Central memory CD8-positive, alpha-beta T cell (primary cell): ENCODE data around the gene GNAI1.

Source experiments
- ATAC-seq: fragments of 150-1000 bp; cut with Tn5 transposase; replicated peaks from 2 replicates; pipeline ENCODE4 v1.10.0; 2022; ENCODE audit warnings: mild to moderate bottlenecking, moderate FRiP score, moderate number of reproducible peaks; ENCODE audit not compliant: poor library complexity, severe bottlenecking; ENCODE audit errors: extremely low read depth
- DNase-seq, 2 donors: peaks; one replicate each; pipeline ENCODE4 v3.0.0; 2021; ENCODE audit warnings: low spot score in 2 of 2
- H3K27ac Mint-ChIP-seq: one replicate; pipeline ENCODE4 v1.8.0; 2022; ENCODE audit warnings: low read depth, mild to moderate bottlenecking, moderate library complexity, mixed read lengths
- H3K27me3 Mint-ChIP-seq: one replicate; pipeline ENCODE4 v1.8.0; 2022; ENCODE audit warnings: mixed read lengths
- H3K36me3 Mint-ChIP-seq: one replicate; pipeline ENCODE4 v1.8.0; 2022; ENCODE audit warnings: mild to moderate bottlenecking, moderate library complexity, mixed read lengths; ENCODE audit not compliant: insufficient read depth
- H3K4me1 Mint-ChIP-seq: one replicate; pipeline ENCODE4 v1.8.0; 2022; ENCODE audit warnings: mixed read lengths
- H3K4me3 Mint-ChIP-seq: one replicate; pipeline ENCODE4 v1.8.0; 2022; ENCODE audit warnings: mild to moderate bottlenecking, moderate library complexity, mixed read lengths
- H3K9me3 Mint-ChIP-seq: one replicate; pipeline ENCODE4 v1.8.0; 2022; ENCODE audit warnings: mixed read lengths

Gene GNAI1

GRCh38 chr7:80183351-80183750 lies 48.7 kb downstream of the GNAI1 start:
- peaks cover 2% of the 10 kb centered on the region for H3K36me3 Mint-ChIP-seq
- no peak for DNase-seq
- H3K4me3 Mint-ChIP-seq: no peak overlapping the region
- peaks cover 26% of the 10 kb centered on the region for H3K9me3 Mint-ChIP-seq
- H3K27me3 Mint-ChIP-seq: no peaks in the 10 kb centered on the region
- H3K27ac Mint-ChIP-seq: no peak overlapping the region
- ATAC-seq: no peak
- H3K4me1 Mint-ChIP-seq: no peaks in the 10 kb centered on the region

- ATAC-seq (no peak), DNase-seq (no peak)
- no peak overlapping the region for H3K27ac Mint-ChIP-seq
- H3K9me3 Mint-ChIP-seq: peaks cover 33% of the 10 kb centered on the region
- H3K4me3 Mint-ChIP-seq: no peak overlapping the region
- no peaks in the 10 kb centered on the region for H3K27me3 Mint-ChIP-seq
- H3K36me3 Mint-ChIP-seq: peaks cover 2% of the 10 kb centered on the region
- no peaks in the 10 kb centered on the region for H3K4me1 Mint-ChIP-seq
Observed at GRCh38 chr7:80183900-80184685, 49.5 kb downstream of the GNAI1 start.

GRCh38 chr7:80184693-80185092 lies 50.1 kb downstream of the GNAI1 start:
- DNase-seq (no peak), ATAC-seq (no peak)
- H3K36me3 Mint-ChIP-seq: peaks cover 2% of the 10 kb centered on the region

GRCh38 chr7:80185571-80185970 lies 50.9 kb downstream of the GNAI1 start:
- no peak overlapping the region for H3K27ac Mint-ChIP-seq
- H3K36me3 Mint-ChIP-seq: peaks cover 2% of the 10 kb centered on the region
- ATAC-seq (no peak), DNase-seq (no peak)
- H3K27me3 Mint-ChIP-seq: no peaks in the 10 kb centered on the region
- H3K4me3 Mint-ChIP-seq: no peak overlapping the region
- H3K9me3 Mint-ChIP-seq: peaks cover 35% of the 10 kb centered on the region
- no peaks in the 10 kb centered on the region for H3K4me1 Mint-ChIP-seq

More at GRCh38 chr7:80184693-80185092, 50.1 kb downstream of the GNAI1 start:
- Mint-ChIP-seq H3K4me3 (no peak overlapping the region), H3K27me3 (no peaks in the 10 kb centered on the region), H3K27ac (no peak overlapping the region), H3K4me1 (no peaks in the 10 kb centered on the region), H3K9me3 (peaks cover 35% of the 10 kb centered on the region)

- no peak overlapping the region for H3K27ac Mint-ChIP-seq
- no peaks in the 10 kb centered on the region for H3K27me3 Mint-ChIP-seq
- H3K4me3 Mint-ChIP-seq: no peak overlapping the region
- DNase-seq (no peak), ATAC-seq (no peak)
- H3K9me3 Mint-ChIP-seq: peaks cover 40% of the 10 kb centered on the region
- H3K36me3 Mint-ChIP-seq: peaks cover 2% of the 10 kb centered on the region
- no peaks in the 10 kb centered on the region for H3K4me1 Mint-ChIP-seq
Observed at GRCh38 chr7:80186721-80187120, 52.1 kb downstream of the GNAI1 start.

GRCh38 chr7:80187279-80187678 lies 52.6 kb downstream of the GNAI1 start:
- Mint-ChIP-seq H3K4me1 (no peaks in the 10 kb centered on the region), H3K9me3 (peaks cover 40% of the 10 kb centered on the region), H3K27ac (no peak overlapping the region), H3K27me3 (no peaks in the 10 kb centered on the region), H3K4me3 (no peak overlapping the region), H3K36me3 (peaks cover 2% of the 10 kb centered on the region)
- ATAC-seq (no peak), DNase-seq (no peak)

- Mint-ChIP-seq H3K4me1 (no peaks in the 10 kb centered on the region), H3K4me3 (no peak overlapping the region), H3K9me3 (peaks cover 40% of the 10 kb centered on the region), H3K27me3 (no peaks in the 10 kb centered on the region), H3K36me3 (peaks cover 2% of the 10 kb centered on the region), H3K27ac (no peak overlapping the region)
- ATAC-seq (no peak), DNase-seq (no peak)
Observed at GRCh38 chr7:80187727-80188126, 53.1 kb downstream of the GNAI1 start.

GRCh38 chr7:80189638-80190037 lies 55.0 kb downstream of the GNAI1 start:
- Mint-ChIP-seq H3K4me3 (no peak overlapping the region), H3K9me3 (peaks cover 38% of the 10 kb centered on the region), H3K27me3 (no peaks in the 10 kb centered on the region), H3K27ac (no peak overlapping the region), H3K4me1 (no peaks in the 10 kb centered on the region), H3K36me3 (peaks cover under 1% of the 10 kb centered on the region)
- ATAC-seq (no peak), DNase-seq (no peak)

- Mint-ChIP-seq H3K27me3 (no peaks in the 10 kb centered on the region), H3K4me3 (no peak overlapping the region), H3K27ac (no peak overlapping the region), H3K36me3 (no peaks in the 10 kb centered on the region), H3K4me1 (no peaks in the 10 kb centered on the region), H3K9me3 (peaks cover 14% of the 10 kb centered on the region)
- ATAC-seq (no peak), DNase-seq (no peak)
Observed at GRCh38 chr7:80197627-80198026, 63.0 kb downstream of the GNAI1 start.

GRCh38 chr7:80199051-80199450 lies 64.4 kb downstream of the GNAI1 start:
- no peak for ATAC-seq
- Mint-ChIP-seq H3K4me1 (no peaks in the 10 kb centered on the region), H3K4me3 (no peak overlapping the region)

GRCh38 chr7:80204454-80204853 lies 69.8 kb downstream of the GNAI1 start:
- no peak overlapping the region for H3K4me3 Mint-ChIP-seq
- H3K36me3 Mint-ChIP-seq: no peaks in the 10 kb centered on the region
- ATAC-seq: no peak

More at GRCh38 chr7:80199051-80199450, 64.4 kb downstream of the GNAI1 start:
- Mint-ChIP-seq H3K27me3 (no peaks in the 10 kb centered on the region), H3K9me3 (peaks cover 18% of the 10 kb centered on the region), H3K27ac (no peak overlapping the region), H3K36me3 (no peaks in the 10 kb centered on the region)
- DNase-seq: no peak

GRCh38 chr7:80204919-80205318 lies 70.3 kb downstream of the GNAI1 start:
- no peaks in the 10 kb centered on the region for H3K27me3 Mint-ChIP-seq
- H3K9me3 Mint-ChIP-seq: peaks cover 13% of the 10 kb centered on the region
- no peaks in the 10 kb centered on the region for H3K4me1 Mint-ChIP-seq
- no peak for ATAC-seq
- H3K4me3 Mint-ChIP-seq: no peak overlapping the region
- no peaks in the 10 kb centered on the region for H3K36me3 Mint-ChIP-seq
- H3K27ac Mint-ChIP-seq: no peak overlapping the region
- DNase-seq: no peak

More at GRCh38 chr7:80204454-80204853, 69.8 kb downstream of the GNAI1 start:
- H3K9me3 Mint-ChIP-seq: peaks cover 13% of the 10 kb centered on the region
- no peaks in the 10 kb centered on the region for H3K4me1 Mint-ChIP-seq
- no peaks in the 10 kb centered on the region for H3K27me3 Mint-ChIP-seq
- H3K27ac Mint-ChIP-seq: no peak overlapping the region
- no peak for DNase-seq

- ATAC-seq (no peak), DNase-seq (no peak)
- Mint-ChIP-seq H3K4me1 (no peaks in the 10 kb centered on the region), H3K27ac (no peak overlapping the region), H3K4me3 (no peak overlapping the region), H3K36me3 (no peaks in the 10 kb centered on the region), H3K27me3 (no peaks in the 10 kb centered on the region), H3K9me3 (peaks cover 21% of the 10 kb centered on the region)
Observed at GRCh38 chr7:80206763-80207162, 72.1 kb downstream of the GNAI1 start.
